Breast epithelium (tissue), 4 donors: ENCODE measurements around the gene PRKCE. TPM values are rescaled to one million over a fixed set of nuclear protein-coding genes. Genes with fewer than 3 reads are reported as not detected.

Source experiments
- DNase-seq, 2 donors: peaks; one replicate each; pipeline ENCODE4 v3.0.0-alpha.2; 2019; ENCODE audit warnings: low spot score in 2 of 2
- H3K27ac ChIP-seq, 2 donors: fragments of 200-600 bp; sonication (generic) in 1 of 2; one replicate each; pipeline ENCODE4 v1.5.1; 2016 to 2019; ENCODE audit warnings: mild to moderate bottlenecking in 1 of 2
- H3K27me3 ChIP-seq, 2 donors: fragments of 200-600 bp; sonication (generic) in 1 of 2; one replicate each; pipeline versions ENCODE4 v1.5.1 to v1.6.0; 2017 to 2019; ENCODE audit warnings: control low read depth in 1 of 2, mild to moderate bottlenecking in 1 of 2
- H3K36me3 ChIP-seq: fragments of 200-600 bp; one replicate; pipeline ENCODE4 v1.5.1; 2019
- H3K4me1 ChIP-seq, 2 donors: fragments of 200-600 bp; sonication (generic); one replicate each; pipeline ENCODE4 v1.5.1; 2016 to 2019; ENCODE audit warnings: control low read depth in 1 of 2
- H3K4me3 ChIP-seq, 3 donors: fragments of 200-600 bp; sonication (generic); 1 replicate in 2 of 3; 2 replicates in 1 of 3; pipeline ENCODE4 v1.5.1; 2016 to 2019; ENCODE audit warnings: mild to moderate bottlenecking in 3 of 3, moderate library complexity in 2 of 3
- H3K9me3 ChIP-seq, 2 donors: fragments of 200-600 bp; sonication (generic) in 1 of 2; one replicate each; pipeline ENCODE4 v1.5.1; 2016 to 2019; ENCODE audit warnings: control low read depth in 1 of 2
- POLR2A ChIP-seq: fragments of 450-650 bp; IDR thresholded peaks from one replicate; pipeline ENCODE4 v1.6.1; 2016; ENCODE audit warnings: antibody characterized with exemption, mild to moderate bottlenecking, moderate library complexity
- POLR2AphosphoS5 ChIP-seq, 3 donors: sonication (generic); formaldehyde crosslinking; IDR thresholded peaks; one replicate each; pipeline ENCODE4 v1.6.1; 2017; ENCODE audit warnings: antibody characterized with exemption in 3 of 3
- intact Hi-C: fragments of 100-400 bp; cut with DNase I; formaldehyde crosslinking; loops from one replicate; pipeline ENCODE4 v1.15.1; 2023; ENCODE audit warnings: low total_unique reads
- total RNA-seq, 3 donors: library from RNA; depleted of rRNA; stranded (reverse); fragments of >200 nt; gene quantifications; one replicate each; pipeline ENCODE4 v1.1.0, GENCODE V29; 2016
- TF ChIP-seq, protein P1 (sequence below), 3 donors: fragments of 450-650 bp; IDR thresholded peaks; one replicate each; pipeline ENCODE4 v1.5.1; 2016 to 2017; ENCODE audit warnings: antibody characterized with exemption in 3 of 3, mild to moderate bottlenecking in 3 of 3, moderate library complexity in 3 of 3

PRKCE gene
- total RNA-seq, 3 donors from 2014 or later, result 20.6 to 34.0 (median 23.6) TPM

DNA sequence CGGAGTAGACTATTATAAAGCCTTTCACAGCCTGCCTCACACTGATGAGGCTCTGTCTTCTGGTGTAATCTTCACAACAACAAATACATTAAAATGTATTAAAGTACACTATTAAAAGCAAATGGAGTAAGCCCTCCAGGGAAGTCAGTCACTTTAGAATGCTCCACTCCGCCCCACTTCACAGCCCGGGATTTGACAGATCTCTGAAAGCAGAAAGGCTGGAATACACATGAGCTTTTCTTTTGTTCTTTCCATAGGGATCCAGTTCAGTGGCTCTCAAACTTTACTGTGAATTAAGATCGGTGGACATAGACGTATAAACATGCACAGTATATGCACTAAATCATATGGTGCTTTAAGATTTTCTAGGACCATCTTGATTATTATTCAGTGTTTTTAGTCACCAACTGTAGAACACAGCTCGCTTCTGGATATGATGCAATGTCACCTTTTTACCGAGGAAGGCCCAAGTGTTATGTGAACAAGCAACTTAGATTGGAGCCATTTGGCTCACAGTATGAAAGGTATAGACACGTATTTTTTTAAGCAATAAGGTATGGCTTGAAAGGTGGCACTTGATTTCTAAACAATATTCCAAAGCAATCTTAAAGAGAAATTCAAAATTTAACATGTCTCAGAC lies 151.1 kb downstream of the PRKCE start:
- Histone ChIP-seq H3K9me3 (no peaks in the 10 kb centered on the region), H3K27me3 (no peaks in the 10 kb centered on the region), H3K27ac (no peak overlapping the region), H3K36me3 (no peaks in the 10 kb centered on the region), H3K4me3 (no peak overlapping the region), H3K4me1 (no peaks in the 10 kb centered on the region)
- DNase-seq, result no peak
- TF ChIP-seq POLR2AphosphoS5 (IDR thresholded peaks at IDR 0.05) (no peak), POLR2A (no peak)
- TF ChIP-seq, protein P1, sequence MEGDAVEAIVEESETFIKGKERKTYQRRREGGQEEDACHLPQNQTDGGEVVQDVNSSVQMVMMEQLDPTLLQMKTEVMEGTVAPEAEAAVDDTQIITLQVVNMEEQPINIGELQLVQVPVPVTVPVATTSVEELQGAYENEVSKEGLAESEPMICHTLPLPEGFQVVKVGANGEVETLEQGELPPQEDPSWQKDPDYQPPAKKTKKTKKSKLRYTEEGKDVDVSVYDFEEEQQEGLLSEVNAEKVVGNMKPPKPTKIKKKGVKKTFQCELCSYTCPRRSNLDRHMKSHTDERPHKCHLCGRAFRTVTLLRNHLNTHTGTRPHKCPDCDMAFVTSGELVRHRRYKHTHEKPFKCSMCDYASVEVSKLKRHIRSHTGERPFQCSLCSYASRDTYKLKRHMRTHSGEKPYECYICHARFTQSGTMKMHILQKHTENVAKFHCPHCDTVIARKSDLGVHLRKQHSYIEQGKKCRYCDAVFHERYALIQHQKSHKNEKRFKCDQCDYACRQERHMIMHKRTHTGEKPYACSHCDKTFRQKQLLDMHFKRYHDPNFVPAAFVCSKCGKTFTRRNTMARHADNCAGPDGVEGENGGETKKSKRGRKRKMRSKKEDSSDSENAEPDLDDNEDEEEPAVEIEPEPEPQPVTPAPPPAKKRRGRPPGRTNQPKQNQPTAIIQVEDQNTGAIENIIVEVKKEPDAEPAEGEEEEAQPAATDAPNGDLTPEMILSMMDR (IDR thresholded peaks at IDR 0.05), result no peak
- intact Hi-C loops, result no loop called here

DNA sequence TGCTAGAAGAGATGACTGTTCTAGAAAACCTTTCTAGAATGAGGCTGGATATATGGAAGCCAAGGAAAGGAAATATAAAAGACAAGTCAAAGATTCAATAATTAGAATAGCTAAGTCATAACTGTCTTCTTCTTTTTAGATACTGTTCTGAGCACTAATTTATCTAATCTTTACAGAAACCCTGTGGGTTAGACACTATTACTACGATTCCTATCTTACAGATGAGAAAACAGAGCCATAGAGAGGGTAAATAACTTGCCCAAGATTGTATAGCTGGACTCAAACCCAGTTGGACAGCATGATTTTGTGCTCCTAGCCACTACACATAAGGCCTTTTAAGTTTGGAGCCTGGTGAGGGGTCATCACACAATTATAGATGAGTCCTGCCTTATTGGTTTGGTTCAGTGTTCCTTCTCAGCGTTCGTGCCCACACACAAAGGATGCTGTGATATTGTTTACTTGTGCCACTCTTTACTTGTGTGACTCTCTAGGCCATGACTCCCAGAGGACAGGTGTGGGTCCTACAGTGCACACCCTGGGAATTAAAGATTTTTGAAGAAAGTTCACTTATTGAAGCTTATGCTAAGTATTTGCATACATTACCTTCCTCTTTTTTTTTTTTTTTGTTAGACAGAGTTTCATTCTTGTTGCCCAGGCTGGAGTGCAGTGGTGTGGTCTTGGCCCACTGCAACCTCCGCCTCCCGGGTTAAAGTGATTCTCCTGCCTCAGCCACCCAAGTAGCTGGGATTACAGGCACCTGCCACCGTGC lies 153.7 kb downstream of the PRKCE start:
- TF ChIP-seq, protein P1 (IDR thresholded peaks at IDR 0.05), result no peak
- TF ChIP-seq POLR2A, result no peak
- TF ChIP-seq POLR2AphosphoS5 (IDR thresholded peaks at IDR 0.05), result no peak
- H3K27me3 ChIP-seq, result no peaks in the 10 kb centered on the region
- DNase-seq, result no peak

DNA sequence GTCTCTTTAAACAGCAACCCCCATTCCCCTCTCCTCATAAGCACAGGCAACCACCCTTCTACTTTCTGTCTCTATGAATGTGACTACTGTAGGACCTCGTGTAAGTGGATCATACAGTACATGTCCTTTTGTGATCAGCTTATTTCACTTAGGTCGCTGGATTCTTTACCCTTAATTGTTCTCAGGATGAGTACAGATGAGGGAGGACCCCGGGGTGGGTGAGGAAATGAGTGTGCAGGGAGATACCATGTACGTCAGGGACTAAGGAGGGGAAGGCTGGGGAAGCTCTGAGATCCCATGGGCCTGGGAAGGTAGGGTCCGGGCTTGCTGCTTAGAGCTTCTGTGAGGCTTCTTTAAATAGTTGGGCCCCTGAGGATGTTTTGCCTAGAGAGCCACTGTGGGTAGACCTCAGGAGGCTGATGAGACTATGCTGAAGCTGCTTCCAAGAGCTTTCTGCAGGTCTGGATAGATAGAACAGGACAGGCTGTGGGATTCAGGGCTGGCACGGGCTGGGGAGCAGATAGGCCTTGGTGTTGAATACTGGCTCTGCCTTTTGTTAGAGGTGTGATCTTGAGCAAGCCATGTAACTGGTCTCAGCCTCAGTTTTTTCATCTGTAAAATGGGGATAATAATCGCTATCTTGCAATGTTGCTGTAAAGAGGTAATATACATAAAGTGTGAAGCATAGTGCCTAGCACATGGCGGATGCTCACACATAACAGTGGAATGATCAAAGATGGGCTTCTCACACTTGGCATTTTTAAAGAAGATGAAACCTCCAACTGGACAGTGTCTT lies 155.3 kb downstream of the PRKCE start:
- TF ChIP-seq POLR2A (no peak), POLR2AphosphoS5 (IDR thresholded peaks at IDR 0.05) (no peak)
- TF ChIP-seq, protein P1 (IDR thresholded peaks at IDR 0.05), result no peak
- Histone ChIP-seq H3K4me3 (no peak overlapping the region), H3K27ac (no peak overlapping the region), H3K36me3 (no peaks in the 10 kb centered on the region), H3K27me3 (no peaks in the 10 kb centered on the region), H3K9me3 (no peaks in the 10 kb centered on the region), H3K4me1 (no peaks in the 10 kb centered on the region)
- intact Hi-C loops, result no loop called here
- no peak for DNase-seq

More for the DNA sequence above, 153.7 kb downstream of the PRKCE start:
- H3K27ac ChIP-seq, result no peak overlapping the region
- H3K4me3 ChIP-seq, result no peak overlapping the region
- no peaks in the 10 kb centered on the region for H3K36me3 ChIP-seq
- intact Hi-C loops, result no loop called here
- no peaks in the 10 kb centered on the region for H3K4me1 ChIP-seq
- H3K9me3 ChIP-seq, result no peaks in the 10 kb centered on the region

DNA sequence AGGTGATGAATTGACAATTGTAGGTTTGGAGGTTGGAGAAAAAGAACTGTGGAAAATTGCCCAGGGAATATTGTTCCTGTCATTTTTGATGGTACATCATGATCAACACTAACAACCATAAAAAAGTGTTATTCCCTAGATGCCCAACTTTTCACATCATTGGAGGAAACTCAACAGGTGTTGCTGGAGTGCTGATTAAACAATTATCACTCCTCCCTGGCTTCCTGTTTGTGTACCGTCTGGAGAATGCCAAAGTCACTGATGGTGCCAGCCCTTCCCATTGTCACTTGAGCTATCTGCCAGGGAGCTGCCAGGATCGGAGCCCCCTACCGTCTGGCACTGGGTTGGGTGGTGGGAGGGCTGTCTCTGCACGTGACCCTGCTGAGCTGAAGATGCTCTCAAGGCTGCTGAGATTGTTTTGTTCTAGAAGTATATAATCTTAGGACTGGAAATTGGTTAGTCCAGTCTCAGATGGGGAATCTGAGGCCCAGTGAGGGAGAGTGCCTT lies 156.9 kb downstream of the PRKCE start:
- no peak for DNase-seq
- Histone ChIP-seq H3K27ac (no peak overlapping the region), H3K9me3 (no peaks in the 10 kb centered on the region), H3K4me3 (no peak overlapping the region), H3K4me1 (no peaks in the 10 kb centered on the region), H3K27me3 (no peaks in the 10 kb centered on the region), H3K36me3 (no peaks in the 10 kb centered on the region)
- intact Hi-C loops, result no loop called here
- no peak for TF ChIP-seq POLR2A
- TF ChIP-seq POLR2AphosphoS5 (IDR thresholded peaks at IDR 0.05), result no peak
- TF ChIP-seq, protein P1 (IDR thresholded peaks at IDR 0.05), result no peak
